Hematopoietic multipotent progenitor cell treated with erythropoietin and hydrocortisone succinate and interleukin-3 and kit ligand, for 17 days (in vitro differentiated cells): ENCODE measurements around the gene CACNA1G.

Experiments used
- DNase-seq: peaks from one replicate; pipeline ENCODE4 v3.0.0-alpha.2; 2015; ENCODE audit warnings: low spot score

CACNA1G gene

DNA sequence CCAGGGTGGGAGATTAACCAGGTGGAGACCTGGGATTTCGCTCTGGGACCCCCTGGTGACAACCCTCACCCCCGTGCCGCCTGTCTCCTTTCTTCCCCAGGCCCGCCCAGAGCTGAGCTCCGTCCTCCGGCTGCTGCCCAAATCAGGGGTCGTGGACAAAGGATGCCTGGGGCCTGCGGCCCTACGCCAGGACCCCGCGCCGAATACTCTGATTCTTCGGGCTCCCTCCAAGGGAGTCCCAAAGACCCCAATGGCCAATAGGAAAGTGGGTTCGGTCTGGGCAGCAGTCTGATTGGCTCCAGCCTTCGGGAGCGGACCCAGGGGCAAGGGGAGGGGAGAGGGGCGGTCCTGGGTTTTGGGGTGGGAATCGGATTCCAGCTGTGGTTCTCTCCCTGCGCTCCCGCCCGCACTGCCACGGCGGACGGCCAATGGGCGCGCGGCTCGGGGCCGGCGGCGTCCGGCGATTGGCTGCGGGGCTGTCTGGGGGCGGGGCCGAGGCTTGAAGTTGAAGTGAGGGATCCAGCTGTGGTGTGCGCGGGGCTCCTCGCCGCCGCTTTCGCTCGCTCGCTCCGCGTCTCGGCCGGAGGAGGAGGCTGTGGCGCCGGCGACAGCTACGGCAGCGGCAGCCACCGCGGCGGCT lies at the start of gene CACNA1G:
Gene CACNA1G, plus strand, starts transcription at position 531 of the 640 bp plus-strand sequence. CDS start 745 bp downstream, outside the sequence.
- DNase-seq: peak; percentile 37

DNA sequence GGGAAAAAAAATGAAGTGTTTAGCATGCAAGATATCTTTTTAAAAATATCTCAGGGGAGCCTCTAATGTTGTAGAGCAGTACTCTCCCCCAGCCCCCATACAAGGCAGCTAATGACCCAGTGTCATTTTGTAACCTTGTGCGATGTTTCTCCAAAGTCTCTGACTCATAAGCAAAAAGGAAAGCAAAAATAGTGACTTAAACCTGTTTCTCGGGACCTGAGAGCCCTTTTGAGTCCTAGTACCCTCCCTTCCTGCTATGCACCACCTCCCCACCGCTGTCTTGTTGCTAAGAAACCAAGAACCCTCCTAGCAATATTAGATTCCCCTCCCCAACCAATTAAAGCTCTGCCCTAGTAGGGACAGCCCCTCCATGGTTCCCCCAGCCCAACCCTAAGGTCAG lies 49.5 kb upstream of the CACNA1G start:
- DNase-seq: no peak

DNA sequence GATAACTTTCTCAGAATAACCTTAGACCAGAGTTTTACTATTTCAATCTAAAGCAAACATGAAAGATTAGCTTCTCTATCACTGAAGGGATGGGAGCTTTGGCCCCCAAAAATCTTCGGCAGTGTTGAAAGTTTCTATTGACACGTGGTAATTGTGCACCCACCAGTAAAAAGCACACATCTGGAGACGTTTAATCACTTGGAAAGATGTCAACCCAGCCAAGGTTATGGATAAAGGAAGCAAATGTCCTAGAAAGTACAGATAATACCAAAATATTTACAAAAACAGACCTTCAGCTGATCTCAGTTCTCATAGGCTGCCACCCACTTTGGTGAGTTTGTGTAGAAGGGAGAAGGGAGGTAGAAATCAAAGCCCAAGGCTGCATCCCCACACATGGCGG lies 47.0 kb upstream of the CACNA1G start:
- DNase-seq: no peak

DNA sequence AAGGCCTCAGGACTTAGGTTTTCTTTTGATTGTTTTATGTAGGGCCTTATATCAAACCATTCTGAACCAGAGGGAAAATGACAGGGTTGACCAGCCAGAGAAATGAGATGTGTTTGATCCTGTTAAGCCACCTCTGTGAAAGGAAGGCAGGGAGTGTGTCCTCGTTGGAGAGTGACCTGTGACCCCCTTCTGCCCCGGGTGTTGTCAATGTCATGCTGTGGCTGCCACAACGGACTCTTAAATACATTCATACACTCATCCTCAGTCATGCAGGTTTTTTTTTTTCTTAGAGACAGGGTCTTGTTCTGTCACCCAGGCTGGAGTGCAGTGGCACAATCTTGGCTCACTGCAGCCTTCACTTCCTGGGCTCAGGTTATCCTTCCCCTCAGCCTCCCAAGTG lies 46.1 kb upstream of the CACNA1G start:
- no peak for DNase-seq

DNA sequence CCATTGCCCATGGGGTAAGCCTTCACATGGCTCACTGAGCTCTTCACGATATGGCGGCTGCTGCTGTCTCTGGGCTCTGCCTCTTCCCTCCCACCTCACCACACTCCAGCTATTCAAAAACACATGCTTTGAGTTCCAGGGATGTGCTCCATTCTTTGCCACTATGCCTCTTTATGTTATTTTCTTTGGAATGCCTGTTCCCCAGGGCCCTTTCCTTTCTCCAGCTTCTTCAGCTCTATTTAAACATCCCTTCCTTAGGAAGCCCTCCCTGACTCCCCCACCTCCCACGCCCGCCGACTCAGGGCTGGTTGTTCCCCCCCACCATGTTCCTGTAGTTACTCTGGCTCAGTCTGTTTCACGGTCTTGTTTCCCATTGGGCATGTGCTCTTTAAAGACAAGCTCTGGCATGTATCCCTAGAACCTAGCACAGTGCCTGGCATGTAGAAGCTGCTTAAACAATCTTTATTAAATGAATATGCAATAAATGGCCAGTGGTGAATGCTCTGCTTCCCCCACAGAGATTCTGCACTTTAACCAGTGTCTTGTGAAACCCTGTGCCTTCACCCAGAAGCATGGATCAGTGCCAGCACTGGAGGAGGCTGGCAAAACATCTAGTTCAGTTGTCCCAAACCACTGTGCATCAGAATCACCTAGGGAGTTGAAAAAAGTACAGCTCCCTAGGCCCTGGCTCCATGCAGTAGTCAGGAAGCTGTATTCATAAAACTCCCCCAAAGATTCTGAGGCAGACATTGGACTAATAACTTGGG lies 45.4 kb upstream of the CACNA1G start:
- DNase-seq: no peak

DNA sequence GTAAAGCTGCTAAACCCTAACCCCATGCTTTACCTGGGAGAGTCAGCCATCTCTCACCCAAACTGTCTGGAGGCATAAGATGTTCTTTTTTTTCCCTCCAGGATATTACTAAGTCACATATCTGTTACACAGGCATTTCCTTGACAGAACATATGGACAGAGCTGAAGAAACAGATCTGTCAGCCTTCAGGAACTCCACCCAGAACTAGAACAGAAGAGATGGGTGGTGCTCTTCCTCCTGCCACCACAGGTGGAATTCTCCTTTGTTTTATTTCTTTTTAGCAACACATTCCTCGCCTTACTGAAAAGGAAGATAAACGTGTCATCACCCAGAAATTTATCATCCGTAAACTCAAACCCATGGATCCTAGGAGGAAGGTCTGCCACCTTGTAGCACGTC lies 43.5 kb upstream of the CACNA1G start:
- DNase-seq: no peak

DNA sequence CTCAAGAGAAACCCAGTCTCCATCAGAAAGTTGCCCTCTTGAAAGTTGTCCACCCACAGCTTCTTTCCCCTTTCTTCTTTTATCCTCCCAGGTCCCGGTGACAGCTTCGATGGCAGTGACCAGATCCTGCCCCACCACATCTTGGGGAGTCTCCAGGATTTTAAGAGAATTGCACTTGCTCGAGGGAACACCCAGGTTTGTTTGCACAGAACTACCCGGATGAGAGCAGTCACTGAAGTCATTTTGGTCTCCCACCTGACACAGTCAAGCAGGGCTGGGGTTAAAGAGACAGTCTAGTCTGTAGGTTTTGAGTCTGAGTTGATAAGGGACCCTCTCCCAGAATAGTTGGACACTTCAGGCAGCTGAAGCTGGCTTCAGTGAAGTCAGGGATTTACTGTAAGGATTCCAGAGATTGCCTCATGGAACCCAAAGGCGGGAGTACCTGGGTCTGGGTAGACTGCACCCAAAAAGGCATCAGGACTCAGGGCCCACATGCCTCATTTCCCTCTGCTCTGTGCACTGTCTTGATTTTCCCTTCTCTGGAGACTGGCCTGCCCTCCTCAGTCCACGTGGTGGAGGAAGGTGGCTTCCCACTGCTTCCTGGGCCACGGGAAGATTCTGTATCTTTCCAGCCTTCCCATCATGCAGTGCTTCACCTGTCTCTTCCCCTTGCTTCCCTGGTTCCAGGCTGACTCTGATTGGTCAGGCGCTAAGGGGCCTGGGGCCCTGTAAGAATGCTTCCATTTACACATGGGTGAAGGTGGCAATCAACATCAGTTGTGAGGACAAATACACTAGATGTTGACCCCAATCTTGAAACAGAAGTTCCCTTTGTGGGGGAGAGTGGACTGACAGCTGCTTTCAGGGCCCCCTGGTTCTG lies 42.8 kb upstream of the CACNA1G start:
- DNase-seq: no peak

DNA sequence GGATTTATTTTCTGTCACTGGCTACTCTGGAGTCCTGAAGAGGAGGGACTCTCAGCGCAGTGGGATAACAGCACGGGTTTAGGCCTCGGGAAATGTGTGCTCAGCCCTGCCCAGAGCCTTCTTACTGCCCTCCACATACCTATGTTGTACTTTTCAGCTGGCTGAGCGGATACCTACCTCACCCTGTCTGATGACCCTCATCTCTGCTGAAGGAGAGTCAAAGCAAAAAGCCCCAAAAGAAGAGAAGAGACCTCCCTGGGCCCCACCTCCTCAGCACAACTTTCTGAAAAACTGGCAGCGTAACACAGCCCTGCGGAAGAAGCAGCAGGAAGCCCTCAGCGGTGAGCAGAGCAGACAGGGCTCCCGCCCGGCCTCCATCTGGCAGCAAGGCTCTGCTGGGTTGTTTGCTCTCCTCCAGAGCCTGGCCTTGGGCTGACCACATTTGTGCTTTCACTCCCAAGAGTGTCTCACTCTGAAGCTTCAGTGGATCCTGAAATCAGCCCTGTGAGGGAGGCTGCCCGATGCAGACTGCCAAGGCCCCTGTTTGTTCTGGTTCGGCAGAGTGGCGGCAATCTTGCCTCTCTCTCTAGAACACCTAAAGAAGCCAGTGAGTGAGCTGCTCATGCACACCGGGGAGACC lies 42.0 kb upstream of the CACNA1G start:
- DNase-seq: no peak

DNA sequence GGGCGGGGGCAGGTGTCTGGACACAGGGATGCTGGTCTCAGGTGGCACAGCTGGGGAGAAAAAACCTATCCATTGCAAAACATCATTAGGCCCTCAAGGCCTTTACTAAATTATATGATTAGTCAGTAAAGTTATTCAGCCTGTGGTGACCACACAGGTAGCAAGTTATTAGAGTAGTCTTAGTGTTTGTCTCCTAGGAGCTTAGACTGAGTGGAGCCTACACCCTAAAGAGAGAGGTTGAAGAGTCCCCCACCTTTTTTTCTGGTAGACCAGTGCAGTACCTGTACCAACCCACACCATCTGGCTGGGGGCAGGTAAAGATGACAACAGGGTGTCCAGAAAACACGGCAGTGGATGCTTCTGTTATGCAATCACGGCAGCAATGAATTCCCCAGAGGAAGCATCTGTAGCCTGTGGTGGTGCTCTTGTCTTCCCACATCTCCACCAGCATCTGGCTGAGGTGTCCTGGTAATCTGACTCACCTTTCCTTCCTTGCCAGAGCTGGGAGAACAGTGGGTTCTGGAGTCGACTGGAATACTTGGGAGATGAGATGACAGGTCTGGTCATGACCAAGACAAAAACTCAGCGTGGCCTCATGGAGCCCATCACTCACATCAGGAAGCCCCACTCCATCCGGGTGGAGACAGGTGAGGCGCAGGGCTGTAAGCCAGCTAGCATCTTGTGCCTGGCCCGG lies 41.2 kb upstream of the CACNA1G start:
- no peak for DNase-seq

DNA sequence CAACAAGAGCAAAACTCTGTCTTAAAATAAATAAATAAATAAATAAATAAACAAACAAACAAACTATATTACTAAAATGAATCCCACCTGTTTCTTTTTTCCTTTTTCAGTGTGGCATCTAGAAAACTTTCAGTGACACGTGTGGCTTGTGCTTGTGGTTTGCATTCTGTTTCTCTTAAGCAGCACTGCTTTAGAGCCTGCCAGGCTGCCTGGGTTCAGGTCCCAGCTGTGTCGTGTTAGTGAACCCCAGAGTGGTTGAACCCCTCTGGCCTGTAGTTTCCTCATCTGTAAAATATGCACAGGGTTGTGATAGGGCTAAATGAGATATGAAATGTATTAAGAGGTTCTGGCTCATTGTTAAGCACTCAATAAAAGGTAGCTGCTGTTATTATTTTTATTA lies 40.0 kb upstream of the CACNA1G start:
- DNase-seq: no peak

DNA sequence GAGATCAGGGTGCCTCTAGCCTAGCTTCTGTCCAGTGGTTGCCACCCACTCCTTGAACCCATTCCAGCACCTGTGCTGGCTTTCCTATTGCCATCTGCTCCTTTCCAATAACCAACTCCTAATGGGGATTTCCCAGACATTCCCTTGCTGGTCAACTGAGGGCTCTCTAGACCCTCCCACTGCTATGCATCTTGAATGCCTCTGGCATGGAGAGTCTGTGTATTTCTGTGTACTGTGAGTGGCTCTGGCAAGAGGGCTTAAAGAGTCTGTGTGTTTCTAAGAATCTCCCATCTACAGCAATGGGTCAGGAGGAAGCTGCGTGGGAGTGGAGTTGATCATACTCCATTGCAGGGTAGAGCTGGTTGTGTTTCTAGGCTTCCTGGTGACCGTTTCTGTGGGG lies 39.0 kb upstream of the CACNA1G start:
- no peak for DNase-seq

DNA sequence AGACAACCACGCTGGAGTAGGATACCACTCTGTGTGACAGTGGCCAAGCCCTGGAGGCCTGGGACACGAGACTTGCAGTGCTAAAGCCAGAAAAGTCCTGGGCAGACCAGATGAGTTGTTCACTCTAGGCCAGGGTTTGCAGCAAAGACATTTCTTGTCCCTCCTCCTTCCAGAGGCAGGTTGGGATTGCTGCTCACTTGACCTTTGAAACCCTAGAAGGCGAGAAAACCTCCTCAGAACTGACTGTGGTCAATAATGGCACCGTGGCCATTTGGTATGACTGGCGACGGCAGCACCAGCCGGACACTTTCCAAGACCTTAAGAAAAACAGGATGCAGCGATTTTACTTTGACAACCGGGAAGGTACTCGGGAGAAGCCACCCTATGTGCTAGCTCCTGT lies 37.7 kb upstream of the CACNA1G start:
- no peak for DNase-seq

DNA sequence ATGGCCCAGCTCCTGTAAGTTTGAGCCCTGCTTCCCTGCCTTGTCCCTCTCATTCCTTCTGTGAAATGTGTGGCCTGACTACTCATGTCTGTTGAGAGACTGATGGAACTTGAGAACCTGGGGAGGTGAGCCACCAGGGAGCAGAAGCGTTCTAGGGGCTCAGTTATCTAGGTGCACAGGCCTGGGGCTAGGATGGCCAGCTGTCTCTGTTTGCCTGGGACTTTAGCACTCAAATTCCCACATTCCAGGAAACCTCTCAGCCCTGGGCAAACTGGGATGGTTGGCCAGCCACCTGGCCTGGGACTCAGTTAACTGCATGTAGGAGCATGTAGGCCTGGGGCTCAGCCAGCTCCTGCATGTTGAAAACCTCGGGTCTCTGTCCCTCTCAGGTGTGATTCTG lies 37.3 kb upstream of the CACNA1G start:
- no peak for DNase-seq

DNA sequence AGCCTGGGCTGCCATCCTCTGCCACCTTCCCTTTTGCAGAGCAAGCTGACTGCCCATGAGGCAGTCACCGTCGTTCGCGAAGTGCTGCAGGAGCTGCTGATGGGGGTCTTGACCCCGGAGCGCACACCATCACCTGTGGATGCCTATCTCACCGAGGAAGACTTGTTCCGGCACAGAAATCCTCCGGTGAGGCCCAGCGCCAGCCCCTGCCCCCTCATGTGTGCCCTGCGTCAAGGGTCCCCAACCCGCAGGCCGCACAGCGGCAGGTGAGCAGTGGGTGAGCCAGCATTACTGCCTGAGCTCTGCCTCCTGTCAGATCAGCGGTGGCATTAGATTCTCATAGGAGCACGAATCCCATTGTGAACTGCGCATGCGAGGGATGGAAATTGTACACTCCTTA lies 35.7 kb upstream of the CACNA1G start:
- no peak for DNase-seq

DNA sequence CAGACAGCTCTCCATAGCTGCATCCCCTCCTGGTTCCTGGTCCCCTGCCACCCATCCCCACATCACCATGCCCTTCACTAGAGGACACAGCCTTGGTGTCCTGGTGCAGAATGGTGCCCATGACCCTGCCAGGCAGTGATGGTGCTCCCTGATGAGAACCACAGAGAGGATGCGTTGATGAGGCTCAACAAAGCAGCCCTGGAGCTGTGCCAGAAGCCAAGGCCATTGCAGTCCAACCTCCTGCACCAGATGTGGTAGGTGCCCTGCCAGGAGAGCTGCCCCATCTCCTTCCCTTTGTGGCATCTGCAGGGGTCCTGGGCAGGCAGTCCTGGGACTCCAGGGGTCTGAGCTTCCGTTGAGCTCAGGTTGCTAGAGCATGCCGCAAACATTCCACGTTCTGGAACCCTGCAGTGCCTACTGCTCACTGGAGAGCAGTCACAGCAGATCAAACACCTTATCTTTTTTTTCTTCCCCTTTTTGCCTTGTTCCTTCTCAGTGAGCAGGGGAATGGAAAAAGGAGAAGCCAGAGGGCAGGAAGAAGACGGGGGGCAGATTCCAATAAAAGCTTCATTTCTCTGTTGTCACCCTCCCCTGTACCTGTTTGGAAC lies 33.3 kb upstream of the CACNA1G start:
- DNase-seq: no peak

DNA sequence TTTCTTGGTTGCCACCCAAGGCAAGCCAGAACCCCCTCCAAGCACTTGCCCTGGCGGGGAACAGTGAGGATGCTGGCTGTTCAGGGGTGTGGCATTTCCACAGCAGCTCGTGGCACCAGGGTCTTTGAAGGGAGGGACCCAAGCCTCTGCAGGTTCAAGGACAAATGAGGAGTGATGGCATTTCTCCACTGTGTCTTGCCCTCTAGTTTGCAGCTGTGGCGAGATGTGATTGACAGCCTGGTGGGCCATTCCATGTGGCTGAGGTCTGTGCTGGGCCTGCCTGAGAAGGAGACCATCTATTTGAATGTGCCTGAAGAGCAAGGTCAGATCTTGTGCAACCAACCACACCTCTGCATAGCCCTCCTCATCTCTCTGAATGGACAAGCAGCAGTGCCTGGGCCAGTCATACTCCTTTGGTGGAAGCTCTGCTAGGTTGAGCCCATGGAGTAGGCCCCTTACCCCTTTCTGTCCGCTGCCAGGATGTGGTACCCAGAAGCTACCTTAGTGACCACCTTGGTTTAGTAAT lies 32.5 kb upstream of the CACNA1G start:
- DNase-seq: no peak

DNA sequence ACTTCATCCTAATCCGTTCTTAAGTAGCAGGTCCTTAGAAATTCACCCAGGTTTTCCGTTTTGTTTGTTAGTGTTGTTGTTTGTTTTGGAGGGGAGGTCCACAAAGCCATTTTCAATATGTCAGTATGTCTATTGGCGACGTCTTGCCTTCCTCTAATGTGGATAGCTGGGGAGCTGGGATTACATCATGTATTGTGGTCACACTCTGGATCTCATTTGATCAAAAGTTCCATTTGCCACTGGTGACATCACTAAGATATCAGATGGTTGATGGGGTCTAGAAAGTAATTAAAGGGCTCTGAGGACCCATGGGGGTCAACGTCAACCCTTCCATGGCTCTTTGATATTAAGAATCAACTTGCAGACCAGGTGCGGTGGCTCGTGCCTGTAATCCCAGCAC lies 30.7 kb upstream of the CACNA1G start:
- no peak for DNase-seq

DNA sequence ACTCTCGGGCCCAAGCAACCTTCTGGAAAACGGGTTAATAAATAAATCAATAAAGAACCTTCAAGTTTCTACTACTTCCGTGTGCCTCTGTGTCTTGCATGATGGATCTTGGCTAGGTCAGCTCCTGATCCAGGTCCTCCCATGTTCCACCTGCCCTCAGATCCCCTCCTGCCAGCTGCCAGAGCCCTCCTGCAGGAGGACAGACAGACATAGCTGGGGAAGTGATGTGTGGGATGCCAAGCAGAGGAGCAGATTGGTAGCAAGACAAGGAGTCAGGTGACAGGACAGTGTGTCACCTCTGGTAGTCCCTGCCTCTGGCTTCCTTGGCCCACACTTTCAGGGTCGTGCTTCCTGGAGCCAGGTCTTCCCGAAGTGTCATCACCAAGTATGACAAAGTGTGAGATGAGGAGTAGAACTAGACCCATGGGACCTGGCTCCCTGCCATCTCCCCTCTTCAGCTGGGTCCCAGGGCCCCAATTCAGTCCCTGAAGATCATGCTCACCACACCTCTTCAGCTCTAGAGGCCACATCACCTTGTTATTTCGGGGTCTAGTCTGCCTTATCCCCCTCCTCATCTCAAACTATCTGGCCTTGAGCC lies 29.0 kb upstream of the CACNA1G start:
- no peak for DNase-seq

DNA sequence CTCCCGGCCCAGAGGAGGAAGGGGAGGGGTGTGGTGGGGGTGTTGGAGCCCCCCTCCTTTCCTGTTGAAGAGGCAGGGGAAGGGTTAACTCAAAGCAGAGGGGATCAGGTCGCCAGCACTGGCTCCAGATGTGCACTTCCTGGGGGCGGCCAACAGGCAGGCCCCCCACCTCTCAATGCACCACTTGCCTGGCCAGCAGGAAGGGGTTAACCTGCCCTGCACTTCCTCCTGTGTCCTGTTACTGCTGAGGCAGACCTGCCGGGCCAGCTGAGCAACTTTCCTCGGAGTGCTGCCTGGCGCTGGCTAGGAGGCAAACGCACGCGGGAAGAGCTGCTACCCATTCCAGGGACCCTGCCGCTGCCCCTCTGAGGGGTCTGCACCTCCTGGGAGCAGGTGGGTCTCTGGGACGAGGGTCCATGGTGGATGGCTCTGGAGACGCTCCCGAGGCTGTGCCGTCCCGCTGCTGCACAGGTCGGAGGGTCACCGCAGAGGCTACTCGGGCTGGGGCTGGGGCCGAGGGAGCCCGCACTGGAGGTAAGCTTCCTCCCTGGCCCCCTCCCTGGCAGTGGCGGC lies 28.0 kb upstream of the CACNA1G start, which contains the start of gene EPN3:
Gene EPN3, plus strand, starts transcription at position 284 of the 573 bp plus-strand sequence. CDS start 3,822 bp downstream, outside the sequence.
- no peak for DNase-seq

DNA sequence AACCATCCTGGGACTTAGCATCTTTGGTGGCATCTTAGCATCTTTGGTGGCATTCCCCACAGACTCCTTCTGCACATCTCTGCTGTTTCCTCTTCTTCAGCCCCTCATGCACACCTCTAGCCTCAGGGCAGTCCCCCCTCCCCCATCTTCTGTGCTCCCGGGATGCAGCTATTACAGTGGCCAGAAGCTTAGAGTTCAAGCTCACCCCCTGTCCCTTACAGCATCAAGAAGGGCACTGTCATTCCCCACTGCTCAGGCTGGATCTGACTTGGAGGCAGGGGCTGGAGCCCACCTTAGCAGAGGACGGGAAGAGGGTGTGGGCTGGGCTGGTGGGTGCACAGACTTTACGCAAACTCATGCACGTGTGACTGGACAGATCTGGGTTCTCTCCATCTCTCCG lies 27.3 kb upstream of the CACNA1G start:
- DNase-seq: no peak
